CD14-positive monocyte (primary cell): Measurements from ENCODE around the gene KAT2B. TPM values are rescaled to one million over a fixed set of nuclear protein-coding genes. Genes with fewer than 3 reads are reported as not detected.

Source experiments
- DNase-seq, 3 donors: peaks; one replicate each; pipeline ENCODE4 v3.0.0-alpha.2; 2011 to 2022
- H2AFZ ChIP-seq: 2 replicates; pipeline ENCODE4 v1.6.0; 2012; ENCODE audit warnings: mild to moderate bottlenecking, low read depth, low read length, inconsistent platforms; ENCODE audit not compliant: insufficient read depth, poor library complexity, severe bottlenecking
- H3K27ac ChIP-seq, 2 donors: 1 replicate in 1 of 2; 2 replicates in 1 of 2; pipeline ENCODE4 v1.5.1; 2012 to 2013; ENCODE audit warnings: low read length in 2 of 2, control low read depth in 1 of 2, inconsistent platforms in 1 of 2, low read depth in 1 of 2, mild to moderate bottlenecking in 1 of 2
- H3K27me3 ChIP-seq, 2 donors: one replicate each; pipeline versions ENCODE4 v1.6.0 to v1.6.1; 2011 to 2013; ENCODE audit warnings: low read length in 2 of 2; ENCODE audit not compliant: control insufficient read depth in 2 of 2, insufficient read depth in 2 of 2
- H3K36me3 ChIP-seq, 2 donors: replicated peaks in 1 of 2; 1 replicate in 1 of 2; 2 replicates in 1 of 2; pipeline versions ENCODE4 v1.5.1 to v1.6.1; 2012 to 2013; ENCODE audit warnings: low read length in 2 of 2, control low read depth in 1 of 2, inconsistent platforms in 1 of 2, mild to moderate bottlenecking in 1 of 2; ENCODE audit not compliant: insufficient read depth in 2 of 2, control insufficient read depth in 1 of 2
- H3K4me1 ChIP-seq, 2 donors: 1 replicate in 1 of 2; 2 replicates in 1 of 2; pipeline versions ENCODE4 v1.5.1 to v1.6.1; 2012 to 2013; ENCODE audit warnings: low read length in 2 of 2, control low read depth in 1 of 2, inconsistent platforms in 1 of 2, mild to moderate bottlenecking in 1 of 2, moderate library complexity in 1 of 2; ENCODE audit not compliant: insufficient read depth in 2 of 2, control insufficient read depth in 1 of 2
- H3K4me2 ChIP-seq: replicated peaks from 2 replicates; pipeline ENCODE3; 2012; ENCODE audit warnings: low read length, moderate library complexity, mild to moderate bottlenecking; ENCODE audit not compliant: poor library complexity, severe bottlenecking; ENCODE audit errors: extremely low read depth
- H3K4me3 ChIP-seq, 3 experiments: fragments of 200-600 bp in 1 of 3; sonication (generic) in 1 of 3; replicated peaks in 1 of 3; 1 replicate in 2 of 3; 2 replicates in 1 of 3; pipeline ENCODE4 v1.5.1; 2011 to 2013; ENCODE audit warnings: low read length in 3 of 3, mild to moderate bottlenecking in 3 of 3, control low read depth in 2 of 3, low read depth in 2 of 3, inconsistent platforms in 1 of 3, moderate library complexity in 1 of 3
- H3K79me2 ChIP-seq: 2 replicates; pipeline ENCODE4 v1.6.0; 2012; ENCODE audit warnings: mild to moderate bottlenecking, control low read depth, inconsistent platforms, low read length, moderate library complexity; ENCODE audit not compliant: insufficient read depth
- H3K9ac ChIP-seq: 2 replicates; pipeline ENCODE4 v1.6.0; 2017; ENCODE audit warnings: low read length, mild to moderate bottlenecking; ENCODE audit not compliant: insufficient read depth, poor library complexity, severe bottlenecking
- H3K9me3 ChIP-seq, 2 donors: replicated peaks in 1 of 2; 1 replicate in 1 of 2; 2 replicates in 1 of 2; pipeline versions ENCODE4 v1.5.1 to v1.6.1; 2012 to 2013; ENCODE audit warnings: low read length in 2 of 2, control low read depth in 1 of 2; ENCODE audit not compliant: control insufficient read depth in 1 of 2, insufficient read depth in 1 of 2
- H4K20me1 ChIP-seq: 2 replicates; pipeline ENCODE4 v1.6.0; 2012; ENCODE audit warnings: mild to moderate bottlenecking, low read length, control low read depth, moderate library complexity; ENCODE audit not compliant: insufficient read depth
- H3K27ac Mint-ChIP-seq, 7 donors: one replicate each; pipeline ENCODE4 v1.8.0; 2020; ENCODE audit warnings: mild to moderate bottlenecking in 7 of 7, mixed read lengths in 7 of 7, moderate library complexity in 6 of 7, inconsistent platforms in 2 of 7
- H3K27me3 Mint-ChIP-seq, 3 donors: one replicate each; pipeline ENCODE4 v1.8.0; 2021 to 2022; ENCODE audit warnings: low read depth in 3 of 3, mild to moderate bottlenecking in 3 of 3, mixed read lengths in 3 of 3, moderate library complexity in 3 of 3, inconsistent platforms in 1 of 3
- H3K36me3 Mint-ChIP-seq, 2 donors: one replicate each; pipeline ENCODE4 v1.8.0; 2020; ENCODE audit warnings: mixed read lengths in 2 of 2, inconsistent platforms in 1 of 2, mild to moderate bottlenecking in 1 of 2
- H3K4me1 Mint-ChIP-seq: one replicate; pipeline ENCODE4 v1.8.0; 2020; ENCODE audit warnings: mild to moderate bottlenecking, mixed read lengths
- H3K4me3 Mint-ChIP-seq, 2 donors: one replicate each; pipeline ENCODE4 v1.8.0; 2020; ENCODE audit warnings: mild to moderate bottlenecking in 2 of 2, mixed read lengths in 2 of 2, moderate library complexity in 1 of 2
- H3K9me3 Mint-ChIP-seq, 7 donors: one replicate each; pipeline ENCODE4 v1.8.0; 2020 to 2022; ENCODE audit warnings: mixed read lengths in 7 of 7, mild to moderate bottlenecking in 6 of 7, moderate library complexity in 6 of 7, inconsistent platforms in 2 of 7
- CTCF ChIP-seq: fragments of 200-600 bp; IDR thresholded peaks from one replicate; pipeline ENCODE4 v1.8.0; 2022; ENCODE audit warnings: antibody characterized with exemption, mild to moderate bottlenecking
- WGBS: methylation state at CpG from one replicate; pipeline ENCODE4 v1.1.5; 2013; ENCODE audit warnings: missing lambda C conversion rate; ENCODE audit not compliant: insufficient coverage; 5-methylcytosine and 5-hydroxymethylcytosine counted together
- intact Hi-C, 2 donors: fragments of 100-400 bp; cut with micrococcal nuclease; formaldehyde crosslinking; loops; one replicate each; pipeline versions ENCODE4 v1.15.0 to v1.15.1; 2023
- polyA minus RNA-seq: library from RNA; depleted of rRNA, polyadenylated mRNA; stranded (reverse); fragments of >200 nt; gene quantifications from 2 replicates; pipeline ENCODE4 v1.2.3, GENCODE V29; 2012
- polyA plus RNA-seq, 3 donors: library from polyadenylated mRNA; depleted of rRNA in 1 of 3; unstranded in 2 of 3; stranded (reverse) in 1 of 3; fragments of 300-500 nt in 2 of 3; fragments of >200 nt in 1 of 3; fragmentation: Illumina TruSeq in 2 of 3; gene quantifications; 1 replicate in 2 of 3; 2 replicates in 1 of 3; pipeline ENCODE4 v1.2.3, GENCODE V29; 2012 to 2021
- total RNA-seq, 12 experiments: library from RNA in 1 of 12; stranded (reverse) in 1 of 12; fragments of 120-200 nt in 1 of 12; gene quantifications; one replicate each; pipeline ENCODE4 v1.2.4 and lab custom pipeline; 2013 to 2026; ENCODE audit warnings: mixed read lengths in 6 of 12, inconsistent platforms in 1 of 12

KAT2B gene
- 28.9 TPM for total RNA-seq (2013)
- polyA plus RNA-seq (10 to 100 TPM in 1 of 3 donors, 1 to 10 TPM in 2; 2.7 to 14.6 (median 3.5) TPM), polyA minus RNA-seq (7.8 and 10.8 TPM in 2 replicates), total RNA-seq (lab: John Stamatoyannopoulos, UW) (40.2 to 72.4 (median 61.4) reads per million in 11 experiments)

- H3K27ac Mint-ChIP-seq = peak within 1 kb of the TSS; percentile 90 to 96 (median 94)
- H4K20me1 ChIP-seq = peaks cover 17% of the 10 kb centered on the region
- H3K4me2 ChIP-seq = peak within 1 kb of the TSS; percentile 99
- H3K36me3 ChIP-seq = no peaks in the 10 kb centered on the region
- H3K4me3 ChIP-seq = peak within 1 kb of the TSS; percentile 75 to 99 (median 87)
- peaks cover 0 to 2% (median 0%) of the 10 kb centered on the region in 3 donors for H3K27me3 Mint-ChIP-seq
- H3K4me1 Mint-ChIP-seq = peaks cover 48% of the 10 kb centered on the region
- H3K9me3 ChIP-seq = no peaks in the 10 kb centered on the region
- H3K9ac ChIP-seq = peak within 1 kb of the TSS; percentile 79
- peaks cover 43% of the 10 kb centered on the region for H3K79me2 ChIP-seq
- TF ChIP-seq CTCF = peak; percentile 94
- peak within 1 kb of the TSS; percentile 69 to 87 for H3K27ac ChIP-seq
- H3K9me3 Mint-ChIP-seq = peaks cover 0 to 3% (median 0%) of the 10 kb centered on the region in 7 donors
- intact Hi-C loops = loop anchor here (5.0 to 10.0 kb wide), 5 partner anchors 37 to 147 kb away; partner anchors contain the start of genes RAB5A (in 2 of the 2) and SGO1 (in 2 of the 2)
- peak within 1 kb of the TSS; percentile 95 to 96 for H3K4me3 Mint-ChIP-seq
- no peaks in the 10 kb centered on the region for H3K27me3 ChIP-seq
- H2AFZ ChIP-seq = peak within 1 kb of the TSS; percentile 93
- no peaks in the 10 kb centered on the region for H3K36me3 Mint-ChIP-seq
- peak; percentile 62 to 70 (median 70) for DNase-seq
- under 1% methylated on average over 42 of the region's 75 CpGs for WGBS
- peaks cover 38 to 52% of the 10 kb centered on the region in 2 donors for H3K4me1 ChIP-seq
Observed at GRCh38 chr3:20039765-20040547, at the start of gene KAT2B. Gene KAT2B (plus strand): TSS chr3:20040446. CDS start chr3:20040478, 32 bp downstream.

- no peaks in the 10 kb centered on the region for H3K79me2 ChIP-seq
- WGBS = 100% methylated on average over 1 of the region's 2 CpGs
- no peaks in the 10 kb centered on the region for H3K9me3 ChIP-seq
- Mint-ChIP-seq H3K4me1 (no peaks in the 10 kb centered on the region), H3K9me3 (peaks cover 0 to 5% (median 0%) of the 10 kb centered on the region in 7 donors), H3K4me3 (no peak overlapping the region), H3K27me3 (peaks cover 0 to 2% (median 0%) of the 10 kb centered on the region in 3 donors), H3K36me3 (no peaks in the 10 kb centered on the region), H3K27ac (no peak overlapping the region)
- no peaks in the 10 kb centered on the region for H3K4me1 ChIP-seq
- H3K4me3 ChIP-seq = no peak overlapping the region
- no peak for DNase-seq
- TF ChIP-seq CTCF = no peak
- H3K9ac ChIP-seq = no peak overlapping the region
- no peaks in the 10 kb centered on the region for H4K20me1 ChIP-seq
- no peak overlapping the region for H3K27ac ChIP-seq
- no peak overlapping the region for H3K4me2 ChIP-seq
- no peaks in the 10 kb centered on the region for H3K36me3 ChIP-seq
- intact Hi-C loops = no loop called here
- H3K27me3 ChIP-seq = no peaks in the 10 kb centered on the region
- no peak overlapping the region for H2AFZ ChIP-seq
Observed at GRCh38 chr3:19994796-19995195, 45.5 kb upstream of the KAT2B start.
